GM18511 (cell line): ENCODE results near the gene ALDH6A1.
"Not testable (repeated sequence)": the region's sequence is repeated elsewhere in the genome, so short reads cannot be mapped to it uniquely, and the experiment has no call there.

Experiments
- ATAC-seq: cut with Tn5 transposase; IDR thresholded peaks from one replicate; pipeline ENCODE4 v1.9.1; 2021; ENCODE audit warnings: mild to moderate bottlenecking, moderate library complexity; ENCODE audit not compliant: unreplicated experiment

The ALDH6A1 gene

GRCh38 chr14:74084277-74085046 lies at the start of gene ALDH6A1, which contains the start of gene LIN52:
Gene ALDH6A1 (minus strand): TSS chr14:74084453. CDS start chr14:74084394, 59 bp downstream.
Gene LIN52 (plus strand): TSS chr14:74084956. CDS start chr14:74084975, 19 bp downstream.
- ATAC-seq: peak; percentile 93

- no peak for ATAC-seq
Measured at GRCh38 chr14:74127634-74128033, 43.4 kb upstream of the ALDH6A1 start.

- no peak for ATAC-seq
Measured at GRCh38 chr14:74126315-74127013, 42.2 kb upstream of the ALDH6A1 start.

- not testable (repeated sequence) for ATAC-seq
Measured at GRCh38 chr14:74125487-74125886, 41.2 kb upstream of the ALDH6A1 start.

- ATAC-seq: not testable (repeated sequence)
Measured at GRCh38 chr14:74111395-74112216, 27.4 kb upstream of the ALDH6A1 start.

- no peak for ATAC-seq
Measured at GRCh38 chr14:74109369-74109768, 25.1 kb upstream of the ALDH6A1 start.

- ATAC-seq: no peak
Measured at GRCh38 chr14:74105381-74105780, 21.1 kb upstream of the ALDH6A1 start.

- no peak for ATAC-seq
Measured at GRCh38 chr14:74089251-74090020, 5.2 kb upstream of the ALDH6A1 start.

GRCh38 chr14:74085828-74086227 lies 1.6 kb upstream of the ALDH6A1 start:
- no peak for ATAC-seq

- peak; percentile 1 for ATAC-seq
Measured at GRCh38 chr14:74085047-74085637, 889 bp upstream of the ALDH6A1 start.

- ATAC-seq: peak; percentile 12
Measured at GRCh38 chr14:74083784-74084276, 423 bp downstream of the ALDH6A1 start.

- ATAC-seq: no peak
Measured at GRCh38 chr14:74083161-74083560, 1.1 kb downstream of the ALDH6A1 start.

- no peak for ATAC-seq
Measured at GRCh38 chr14:74081491-74081890, 2.8 kb downstream of the ALDH6A1 start.

- no peak for ATAC-seq
Measured at GRCh38 chr14:74080820-74081460, 3.3 kb downstream of the ALDH6A1 start.

GRCh38 chr14:74077401-74077800 lies 6.9 kb downstream of the ALDH6A1 start:
- no peak for ATAC-seq

GRCh38 chr14:74065746-74066575 lies 18.3 kb downstream of the ALDH6A1 start:
- no peak for ATAC-seq

- ATAC-seq: no peak
Measured at GRCh38 chr14:74064883-74065282, 19.4 kb downstream of the ALDH6A1 start.

GRCh38 chr14:74064426-74064825 lies 19.8 kb downstream of the ALDH6A1 start:
- no peak for ATAC-seq

GRCh38 chr14:74062809-74063150 lies 21.5 kb downstream of the ALDH6A1 start:
- ATAC-seq: no peak
